ENCODE data around the gene FBXW5.

FBXW5 gene

DNA sequence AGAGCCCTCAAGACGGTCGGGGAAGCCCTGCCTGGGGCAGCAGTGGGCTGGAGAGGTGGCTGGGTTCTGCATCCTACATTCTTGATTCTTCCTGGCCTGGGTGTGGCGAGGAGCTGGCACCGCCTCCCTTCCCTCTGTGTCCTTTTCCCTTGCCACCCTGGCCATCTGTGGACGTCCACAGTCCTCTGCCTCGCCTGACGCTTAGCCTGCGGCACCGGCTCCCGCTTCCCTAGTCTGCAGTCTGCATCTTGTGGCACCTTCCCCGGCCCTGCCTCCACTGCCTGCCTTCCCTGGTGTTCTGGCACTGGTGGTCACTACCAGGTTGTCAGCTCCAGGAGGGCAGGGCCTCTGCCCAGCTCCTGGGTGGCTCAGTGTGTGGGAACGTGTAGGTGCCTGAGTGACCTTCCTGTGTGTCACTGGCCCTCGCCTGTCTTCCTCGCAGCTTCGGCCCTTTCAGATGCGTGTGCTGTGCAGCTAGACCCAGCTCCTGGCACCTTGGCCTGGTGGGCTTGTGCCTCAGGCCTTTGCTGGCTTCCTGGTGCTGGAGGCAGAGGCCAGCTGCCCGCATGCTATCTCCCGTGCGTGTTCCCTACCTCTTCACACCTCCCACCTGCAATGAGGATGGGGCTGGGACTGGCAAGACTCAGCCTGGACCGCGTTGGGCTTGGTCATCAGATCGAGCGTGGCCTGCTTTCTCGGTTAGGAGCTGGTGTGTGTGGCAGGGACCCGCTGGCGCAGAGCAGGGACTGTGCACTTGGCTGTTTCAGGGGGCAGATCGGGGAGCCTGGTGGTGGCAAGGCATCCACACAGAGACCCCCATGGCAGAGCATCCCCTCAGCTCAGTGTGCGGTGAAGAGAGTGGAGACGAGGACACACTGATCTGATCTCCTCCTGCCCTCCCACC is 37.3 kb downstream of the FBXW5 start:
- DNase-seq: no peak

DNA sequence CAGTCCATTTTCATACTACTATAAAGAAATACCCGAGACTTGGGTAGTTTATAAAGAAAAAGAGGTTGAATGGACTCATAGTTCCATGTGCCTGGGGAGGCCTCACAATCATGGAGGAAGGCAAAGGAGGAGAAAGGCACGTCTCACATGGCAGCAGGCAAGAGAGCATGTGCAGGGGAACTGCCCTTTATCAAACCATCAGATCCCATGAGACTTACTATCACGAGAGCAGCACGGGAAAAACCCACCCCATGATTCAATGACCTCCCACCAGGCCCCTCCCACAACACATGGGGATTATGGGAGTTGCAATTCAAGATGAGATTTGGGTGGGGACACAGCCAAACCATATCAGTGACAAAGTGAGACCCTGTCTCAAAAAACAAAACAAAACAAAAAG is 38.3 kb downstream of the FBXW5 start:
- no peak for DNase-seq

DNA sequence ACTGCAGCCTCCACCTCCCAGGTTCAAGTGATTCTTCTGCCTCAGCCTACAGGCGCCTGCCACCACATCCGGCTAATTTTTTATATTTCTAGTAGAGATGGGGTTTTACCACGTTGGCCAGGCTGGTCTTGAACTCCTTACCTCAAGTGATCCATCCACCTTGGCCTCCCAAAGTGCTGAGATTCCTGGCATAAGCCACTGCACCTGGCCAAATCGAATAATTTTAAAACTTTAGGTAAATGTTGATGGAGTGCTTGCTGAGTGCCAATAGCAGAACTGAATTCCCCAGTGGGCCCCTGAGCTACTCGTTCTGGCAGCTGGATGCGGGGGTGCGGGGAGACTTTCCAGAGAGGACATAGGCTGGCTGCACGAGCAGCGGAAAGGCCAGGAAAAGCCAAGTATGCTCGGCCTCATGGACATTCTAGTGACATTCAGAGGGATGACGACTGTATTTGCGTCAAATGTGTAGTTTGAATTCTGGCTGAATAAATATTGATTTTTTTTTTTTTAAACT is 41.4 kb downstream of the FBXW5 start:
- DNase-seq: no peak

DNA sequence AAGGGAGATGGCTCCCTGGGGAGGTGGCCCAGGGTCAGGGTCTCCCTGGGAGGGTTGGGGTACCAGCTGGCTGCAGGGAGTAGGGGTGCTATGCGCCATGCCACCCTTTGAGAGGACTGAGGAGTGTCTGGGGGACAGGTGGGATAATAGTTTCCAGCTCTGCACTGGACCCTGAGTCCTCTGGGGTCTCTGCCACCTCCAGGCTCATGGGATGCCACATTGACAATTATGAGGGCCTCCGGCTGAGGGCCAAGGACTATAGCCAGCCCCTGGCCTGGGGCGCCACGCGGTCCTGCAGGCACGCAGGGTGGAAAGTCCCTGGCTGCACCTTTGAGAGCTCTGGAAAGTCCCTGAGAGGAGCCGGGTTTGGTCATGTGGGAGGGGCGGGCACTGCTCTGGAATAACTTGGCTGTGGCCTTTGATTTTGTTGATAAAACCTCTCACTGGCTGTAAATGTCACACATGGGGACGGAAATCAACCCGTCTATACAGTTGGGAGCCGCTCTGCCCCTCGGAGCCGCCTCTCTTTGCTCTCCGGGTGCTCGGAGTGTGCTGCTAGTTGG is 42.2 kb downstream of the FBXW5 start:
- no peak for DNase-seq

DNA sequence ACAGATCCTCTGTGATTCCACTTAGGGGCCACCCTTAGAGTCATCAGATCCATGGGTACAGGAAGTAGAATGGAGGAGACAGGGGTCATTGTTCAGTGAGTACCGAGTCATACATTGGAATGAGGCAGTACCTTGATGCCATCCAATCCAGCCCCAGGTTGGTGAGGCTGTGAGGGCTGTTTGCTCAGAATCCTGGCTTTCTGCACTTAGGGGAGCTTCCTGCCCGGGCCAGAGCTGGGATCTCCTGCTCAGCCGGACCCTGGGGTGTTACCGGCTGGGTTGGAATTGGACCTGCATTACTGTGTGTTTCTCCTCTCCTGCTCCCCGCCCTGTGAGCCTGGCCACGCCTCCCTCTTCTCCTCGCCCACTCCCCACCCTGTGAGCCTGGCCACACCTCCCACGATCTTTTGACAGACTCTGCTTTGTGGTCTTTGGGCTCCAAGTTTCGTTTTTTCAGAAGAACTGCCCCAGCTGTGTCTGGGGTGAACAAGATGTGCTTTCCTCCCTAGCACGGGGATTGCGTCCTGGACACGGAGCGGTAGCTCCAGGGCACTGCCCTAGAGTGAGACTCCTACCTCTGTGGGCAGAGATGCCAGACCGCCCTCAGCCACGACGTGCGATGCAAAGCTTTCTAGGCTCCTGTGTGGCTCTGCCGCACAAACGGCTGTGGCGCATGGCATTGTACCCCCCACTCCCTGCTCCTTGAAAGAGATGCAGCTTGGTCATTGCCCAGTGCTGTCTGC is 42.9 kb downstream of the FBXW5 start:
- no peak for DNase-seq

DNA sequence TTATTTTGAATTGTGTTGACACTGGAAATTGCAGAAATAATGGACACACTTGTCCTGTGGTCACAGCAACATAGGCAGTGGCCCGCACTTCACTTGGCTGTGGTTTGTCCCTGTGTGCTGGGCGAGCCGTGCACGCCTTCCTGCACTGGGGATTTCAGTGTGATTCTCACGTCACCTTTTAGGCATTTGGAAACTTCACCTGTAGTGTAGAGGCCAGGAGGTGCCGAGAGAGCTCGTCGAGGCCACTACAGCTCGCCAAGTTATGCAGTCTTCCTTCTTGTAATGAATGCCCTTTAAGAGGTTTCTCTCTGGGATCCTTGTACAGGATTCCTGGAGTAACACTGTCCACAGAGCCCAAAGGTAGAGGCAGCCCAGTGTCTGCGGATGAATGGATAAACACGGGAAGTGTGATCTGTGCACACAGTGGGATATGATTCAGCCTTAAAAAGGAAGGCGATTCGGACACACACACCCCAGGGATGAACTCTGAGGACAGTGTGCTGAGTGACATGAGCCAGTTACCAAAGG is 43.5 kb downstream of the FBXW5 start:
- DNase-seq: no peak

DNA sequence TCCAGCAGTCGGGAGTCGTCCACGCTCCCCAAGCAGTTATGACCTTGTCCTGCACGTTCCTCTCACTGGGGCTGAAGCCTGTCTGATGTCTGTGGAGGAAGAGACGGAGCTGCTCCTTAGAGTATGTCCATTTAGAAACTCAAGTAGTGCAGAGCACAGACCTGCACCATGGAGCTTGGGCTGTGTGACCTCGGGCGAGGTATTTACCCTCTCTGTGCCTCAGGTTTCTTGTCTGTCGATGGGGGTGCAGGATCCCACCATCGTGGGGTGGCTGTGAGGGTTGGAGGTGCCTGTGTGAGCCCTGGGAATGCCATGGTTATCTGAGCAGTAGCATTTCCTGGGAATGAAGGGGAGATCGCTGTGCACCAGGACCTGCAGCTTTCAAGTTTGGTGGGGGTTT is 44.0 kb downstream of the FBXW5 start:
- DNase-seq: no peak

DNA sequence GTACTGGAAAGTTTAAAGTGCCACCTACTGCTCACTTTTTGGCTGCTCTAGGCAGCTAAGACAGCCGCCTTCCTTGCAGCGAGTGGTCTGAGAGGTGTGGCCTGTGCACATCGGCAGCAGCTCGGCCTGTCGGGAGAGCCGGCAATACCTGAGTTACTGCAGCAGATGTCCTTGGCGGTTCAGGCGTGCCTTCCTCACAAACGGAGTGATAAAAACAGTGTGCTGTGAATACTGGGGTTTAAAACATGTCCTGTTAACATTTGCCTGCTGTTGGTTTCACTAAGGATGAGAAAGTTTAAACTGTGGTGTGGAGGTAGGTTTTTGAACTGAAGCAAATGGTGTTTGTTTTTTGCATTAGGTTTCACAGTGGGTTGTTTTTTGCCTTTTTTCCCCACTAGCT is 45.3 kb downstream of the FBXW5 start:
- DNase-seq: no peak

DNA sequence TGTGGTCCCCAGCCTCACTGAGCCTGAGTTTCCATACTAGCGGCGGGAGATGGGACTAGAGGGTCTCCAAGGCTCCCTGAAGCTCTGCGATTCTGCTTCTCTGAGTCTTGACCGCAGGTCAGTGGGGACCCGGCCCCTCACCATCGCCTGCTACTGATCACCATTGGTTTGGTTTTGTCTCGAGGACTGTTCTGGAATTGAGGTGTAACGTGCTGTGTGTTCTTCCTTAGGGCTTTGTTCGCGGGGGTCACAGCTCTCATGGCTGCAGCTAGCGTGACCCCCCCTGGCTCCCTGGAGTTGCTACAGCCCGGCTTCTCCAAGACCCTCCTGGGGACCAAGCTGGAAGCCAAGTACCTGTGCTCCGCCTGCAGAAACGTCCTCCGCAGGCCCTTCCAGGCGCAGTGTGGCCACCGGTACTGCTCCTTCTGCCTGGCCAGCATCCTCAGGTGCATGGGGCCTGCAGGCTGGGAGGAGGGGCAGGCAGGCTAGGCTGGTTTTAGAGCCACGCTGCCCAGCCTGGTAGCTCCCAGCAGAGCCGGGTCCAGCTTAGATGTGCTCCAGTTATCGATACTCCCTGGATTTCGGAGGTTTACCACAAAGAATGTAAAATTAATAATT is 45.9 kb downstream of the FBXW5 start:
- DNase-seq: no peak

DNA sequence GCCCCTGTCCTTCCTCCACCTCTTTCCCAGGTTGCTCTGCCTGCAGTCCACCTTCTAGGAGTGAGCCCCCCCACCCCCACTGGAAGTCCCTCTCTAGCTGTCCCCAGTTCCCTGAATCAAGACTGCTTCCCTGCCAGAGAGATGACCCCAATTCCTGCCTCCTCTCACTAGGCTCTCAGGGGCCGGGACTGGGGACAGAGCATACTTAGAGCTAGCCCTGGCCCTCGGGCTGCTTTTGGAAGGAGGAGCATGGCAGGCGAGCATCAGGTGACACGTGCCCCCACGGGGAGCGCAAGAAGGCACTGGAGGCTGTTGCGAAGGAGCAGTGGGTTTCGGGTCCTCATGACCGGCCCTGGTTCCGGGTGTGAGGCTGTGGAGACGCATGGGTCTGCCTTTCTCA is 48.5 kb downstream of the FBXW5 start:
- no peak for DNase-seq

DNA sequence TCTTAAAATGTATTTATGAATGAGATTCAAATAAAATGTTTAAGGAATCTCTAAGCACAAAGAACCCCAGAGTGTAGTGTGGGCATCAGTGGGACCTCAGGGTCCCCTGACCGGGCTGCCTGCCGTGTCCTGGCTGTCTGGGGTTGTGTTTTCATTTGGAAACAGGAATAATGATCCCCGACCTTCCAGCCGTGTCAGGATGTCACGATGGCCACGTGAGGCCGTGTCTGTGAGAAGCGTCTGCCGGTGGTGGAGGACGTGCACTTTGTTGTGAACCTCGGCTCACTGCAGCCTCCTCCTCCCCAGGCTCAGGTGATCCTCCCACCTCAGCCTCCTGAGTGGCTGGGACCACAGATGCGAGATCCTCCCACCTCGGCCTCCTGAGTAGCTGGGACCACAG is 53.9 kb downstream of the FBXW5 start:
- no peak for DNase-seq

Data from NCI-H526 treated with DMSO at 0.1 percent for 48 hours (cell line).